BLaER1 treated with 17β-estradiol and CSF1 and Interleukin-3, amounts not matched to agents 10 nM and 100 nM (cell line): ENCODE data around the gene POU4F1.

Experiments
- H3K27ac ChIP-seq, 11 experiments: shearing (Covaris generic); formaldehyde crosslinking; 2 replicates each; pipeline ENCODE4 v1.8.1; 2022
- H3K27me3 ChIP-seq, 11 experiments: shearing (Covaris generic); formaldehyde crosslinking; 2 replicates each; pipeline ENCODE4 v1.8.1; 2022
- H3K36me3 ChIP-seq, 11 experiments: shearing (Covaris generic); formaldehyde crosslinking; 2 replicates each; pipeline ENCODE4 v1.8.1; 2022
- H3K4me1 ChIP-seq, 10 experiments: shearing (Covaris generic); formaldehyde crosslinking; 2 replicates each; pipeline ENCODE4 v1.8.1; 2022
- H3K4me2 ChIP-seq, 11 experiments: shearing (Covaris generic); formaldehyde crosslinking; 2 replicates each; pipeline ENCODE4 v1.8.1; 2022
- H3K4me3 ChIP-seq, 10 experiments: shearing (Covaris generic); formaldehyde crosslinking; 2 replicates each; pipeline ENCODE4 v1.8.1; 2022
- H3K9ac ChIP-seq, 11 experiments: shearing (Covaris generic); formaldehyde crosslinking; 2 replicates each; pipeline ENCODE4 v1.8.1; 2022
- H3K9me3 ChIP-seq, 11 experiments: shearing (Covaris generic); formaldehyde crosslinking; replicated peaks in 1 of 11; 2 replicates each; pipeline ENCODE4 v1.8.1; 2022
- H4K20me1 ChIP-seq, 11 experiments: shearing (Covaris generic); formaldehyde crosslinking; 2 replicates each; pipeline ENCODE4 v1.8.1; 2022
- Cebpa-rat ChIP-seq, 11 experiments: shearing (Covaris generic); IDR thresholded peaks; 2 replicates each; pipeline ENCODE4 v1.8.1; 2022

Gene POU4F1

DNA sequence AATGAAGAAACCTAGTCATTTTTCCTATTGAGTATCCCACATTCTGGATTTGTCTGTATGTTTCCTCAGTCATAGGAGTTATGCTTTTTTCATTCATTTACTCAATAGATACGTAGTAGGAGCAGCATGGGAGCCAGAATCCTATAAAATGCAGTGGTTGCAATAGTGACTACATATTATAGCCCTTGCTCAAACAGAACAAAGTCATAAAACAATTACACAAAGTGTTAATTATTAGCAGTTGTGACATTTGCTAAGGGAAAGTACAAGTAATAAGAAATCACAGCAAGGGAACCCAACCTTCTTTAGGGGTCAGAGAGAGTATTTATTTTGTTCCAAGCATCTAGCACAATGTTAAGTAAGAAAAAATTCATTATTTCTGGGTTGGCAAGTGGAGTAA lies 27.7 kb upstream of the POU4F1 start:
- H3K9me3 ChIP-seq: no peaks in the 10 kb centered on the region
- peaks cover 88 to 100% (median 99%) of the 10 kb centered on the region in 11 experiments for H3K36me3 ChIP-seq
- H3K27ac ChIP-seq: no peak overlapping the region
- H3K4me1 ChIP-seq: no peaks in the 10 kb centered on the region; a peak in 1 of 20 replicates
- TF ChIP-seq Cebpa-rat (IDR thresholded peaks at IDR 0.05): no peak
- H3K9ac ChIP-seq: no peak overlapping the region
- no peaks in the 10 kb centered on the region for H3K27me3 ChIP-seq
- H3K4me3 ChIP-seq: no peak overlapping the region
- H4K20me1 ChIP-seq: peaks cover 0 to 38% (median 7%) of the 10 kb centered on the region in 11 experiments; a peak in 12 of 22 replicates
- H3K4me2 ChIP-seq: no peak overlapping the region

DNA sequence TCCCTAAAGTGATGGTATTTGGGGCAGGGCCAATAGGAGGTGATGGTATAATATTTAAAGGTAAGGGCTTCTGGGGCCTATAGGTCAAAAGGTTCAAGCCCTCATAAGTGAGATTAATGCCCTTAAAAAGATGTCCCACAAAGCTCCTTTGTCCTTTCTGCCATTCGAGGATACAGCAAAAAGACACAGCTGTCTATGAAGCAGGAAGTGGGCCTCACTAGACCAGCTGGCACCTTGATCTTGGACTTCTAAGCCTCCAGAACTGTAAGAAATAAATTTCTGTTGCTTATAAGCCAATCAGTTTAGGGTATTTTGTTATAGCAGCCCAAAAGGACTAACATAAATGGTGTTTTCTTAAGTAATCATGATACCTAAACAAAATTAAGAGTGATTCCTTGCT lies 27.2 kb upstream of the POU4F1 start:
- Histone ChIP-seq H3K4me2 (no peak overlapping the region), H3K9me3 (no peaks in the 10 kb centered on the region), H3K4me1 (no peaks in the 10 kb centered on the region; a peak in 1 of 20 replicates), H3K36me3 (peaks cover 88 to 100% (median 99%) of the 10 kb centered on the region in 11 experiments), H3K27me3 (no peaks in the 10 kb centered on the region), H3K9ac (no peak overlapping the region), H3K27ac (no peak overlapping the region), H4K20me1 (peaks cover 0 to 40% (median 11%) of the 10 kb centered on the region in 11 experiments; a peak in 17 of 22 replicates), H3K4me3 (no peak overlapping the region)
- no peak for TF ChIP-seq Cebpa-rat (IDR thresholded peaks at IDR 0.05)

DNA sequence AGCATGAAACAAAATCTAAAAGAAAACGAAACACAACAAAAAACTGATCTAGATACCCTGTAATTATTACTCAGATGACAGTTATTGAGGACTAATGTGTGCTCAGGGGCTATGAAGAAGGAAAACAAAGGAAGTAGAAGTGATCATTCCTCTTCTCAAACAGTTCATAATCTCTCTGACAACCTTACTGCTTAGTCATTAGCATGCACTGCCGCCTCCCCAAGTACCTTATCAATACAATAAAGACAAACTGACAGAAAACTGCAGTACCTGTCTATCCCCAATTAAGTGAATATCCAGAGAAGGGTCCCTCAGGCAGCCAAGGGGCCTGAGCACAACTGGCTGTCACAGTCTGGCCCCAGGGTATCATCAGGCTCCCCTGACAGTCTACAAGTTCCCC lies 22.0 kb upstream of the POU4F1 start:
- Histone ChIP-seq H3K9ac (no peak overlapping the region), H3K4me1 (no peaks in the 10 kb centered on the region), H3K27ac (no peak overlapping the region), H3K9me3 (no peaks in the 10 kb centered on the region), H3K27me3 (no peaks in the 10 kb centered on the region), H3K4me2 (no peak overlapping the region), H4K20me1 (peaks cover 4 to 72% (median 27%) of the 10 kb centered on the region in 11 experiments; a peak in 18 of 22 replicates), H3K36me3 (peaks cover 88 to 100% (median 97%) of the 10 kb centered on the region in 11 experiments), H3K4me3 (no peak overlapping the region)
- no peak for TF ChIP-seq Cebpa-rat (IDR thresholded peaks at IDR 0.05)

DNA sequence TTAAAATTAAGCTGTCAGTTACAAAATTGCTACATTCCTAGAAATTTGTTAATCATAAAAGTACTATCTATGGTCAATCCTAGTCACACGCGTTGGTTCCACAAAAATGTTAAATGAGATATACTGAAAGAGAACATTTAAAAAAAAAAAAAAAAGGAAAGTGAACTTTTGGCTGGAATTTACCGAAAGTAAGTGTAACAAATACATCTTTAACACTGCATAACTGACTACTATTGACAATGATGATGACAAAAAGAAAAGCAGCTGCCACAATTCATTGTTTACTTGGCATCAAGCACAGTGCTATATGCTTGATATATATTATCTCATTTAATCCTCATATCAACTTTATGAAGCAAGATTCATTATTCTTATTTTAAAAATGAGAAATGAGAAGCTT lies 19.8 kb upstream of the POU4F1 start:
- no peak overlapping the region for H3K9ac ChIP-seq
- H3K9me3 ChIP-seq: no peaks in the 10 kb centered on the region
- H3K36me3 ChIP-seq: peaks cover 77 to 99% (median 92%) of the 10 kb centered on the region in 11 experiments
- peaks cover 5 to 84% (median 39%) of the 10 kb centered on the region in 11 experiments; a peak in 18 of 22 replicates for H4K20me1 ChIP-seq
- no peak overlapping the region for H3K27ac ChIP-seq
- H3K4me3 ChIP-seq: no peak overlapping the region
- no peak for TF ChIP-seq Cebpa-rat (IDR thresholded peaks at IDR 0.05)
- no peaks in the 10 kb centered on the region for H3K27me3 ChIP-seq
- no peak overlapping the region for H3K4me2 ChIP-seq
- H3K4me1 ChIP-seq: no peaks in the 10 kb centered on the region

DNA sequence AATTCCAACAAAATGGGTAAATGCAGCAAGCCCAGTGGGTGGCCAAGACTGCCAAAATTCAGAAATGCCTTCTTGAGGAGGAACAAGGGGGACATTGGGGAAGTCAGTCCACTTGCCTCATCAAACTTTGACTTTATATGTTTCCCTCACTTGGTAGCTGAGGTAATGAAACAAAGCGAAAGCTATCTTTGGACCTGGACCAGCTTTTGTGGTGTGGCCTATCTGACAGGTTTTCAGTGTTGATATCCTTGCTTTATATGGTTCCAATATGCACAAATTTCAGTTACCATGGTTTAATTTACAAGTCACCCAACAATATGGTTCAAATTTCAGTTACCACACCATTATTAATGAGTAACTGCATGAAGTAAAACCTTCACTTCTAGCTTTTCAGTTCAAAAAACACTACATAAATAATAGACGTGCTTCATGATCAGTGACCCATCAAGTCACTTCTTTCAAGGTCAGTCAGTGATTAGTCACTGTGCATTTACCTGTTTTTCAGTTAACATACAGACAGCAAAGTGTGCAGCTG lies 17.7 kb upstream of the POU4F1 start:
- Histone ChIP-seq H3K27ac (no peak overlapping the region), H3K9me3 (no peaks in the 10 kb centered on the region), H3K4me3 (no peak overlapping the region), H4K20me1 (peaks cover 5 to 93% (median 42%) of the 10 kb centered on the region in 11 experiments; a peak in 19 of 22 replicates), H3K36me3 (peaks cover 78 to 99% (median 93%) of the 10 kb centered on the region in 11 experiments), H3K4me2 (no peak overlapping the region), H3K4me1 (no peaks in the 10 kb centered on the region), H3K27me3 (no peaks in the 10 kb centered on the region), H3K9ac (no peak overlapping the region)
- no peak for TF ChIP-seq Cebpa-rat (IDR thresholded peaks at IDR 0.05)

DNA sequence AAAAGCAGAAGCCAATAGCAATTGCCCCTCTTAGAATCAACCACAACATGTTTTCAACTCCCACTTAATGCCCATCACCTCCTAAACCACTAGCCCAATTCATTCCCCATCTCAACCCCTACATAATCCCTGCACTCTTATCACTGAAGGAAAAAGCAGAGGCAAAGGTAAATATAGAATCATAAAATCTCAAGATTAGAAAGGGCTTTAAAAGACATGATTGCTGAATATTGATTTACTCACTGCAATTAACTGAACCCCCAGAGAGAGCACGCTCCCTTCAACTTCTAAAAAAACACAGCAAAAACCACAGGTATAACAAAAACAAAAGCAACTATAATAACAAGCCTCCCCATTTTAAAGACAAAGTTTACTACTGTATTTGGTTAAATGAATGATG lies 15.1 kb upstream of the POU4F1 start:
- H4K20me1 ChIP-seq: peaks cover 7 to 87% (median 45%) of the 10 kb centered on the region in 11 experiments; a peak in 20 of 22 replicates
- no peak overlapping the region for H3K9ac ChIP-seq
- H3K9me3 ChIP-seq: no peaks in the 10 kb centered on the region
- H3K27ac ChIP-seq: no peak overlapping the region
- H3K27me3 ChIP-seq: peaks cover 3 to 19% (median 6%) of the 10 kb centered on the region in 11 experiments; a peak in 16 of 22 replicates
- no peak overlapping the region for H3K4me2 ChIP-seq
- H3K36me3 ChIP-seq: peaks cover 82 to 99% (median 93%) of the 10 kb centered on the region in 11 experiments
- no peak for TF ChIP-seq Cebpa-rat (IDR thresholded peaks at IDR 0.05)
- H3K4me1 ChIP-seq: no peaks in the 10 kb centered on the region
- H3K4me3 ChIP-seq: no peak overlapping the region

DNA sequence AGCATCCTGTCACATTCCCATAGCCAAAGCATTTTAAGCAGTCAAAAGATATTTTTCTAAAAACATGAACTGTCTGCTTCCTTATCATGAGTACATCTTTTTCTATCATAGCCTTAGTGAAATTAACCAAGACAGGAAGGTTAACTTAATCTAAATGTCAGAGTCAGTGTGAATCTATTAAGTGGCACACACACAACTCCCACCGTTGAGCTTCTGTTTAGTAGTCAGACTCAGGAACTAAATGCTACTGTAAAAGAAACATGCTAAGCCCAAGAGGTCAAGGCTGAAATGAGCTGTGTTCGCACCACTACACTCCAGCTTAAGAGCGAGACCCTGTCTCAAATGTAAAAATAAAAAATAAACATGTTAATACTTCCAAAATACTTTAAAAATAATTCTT lies 7.7 kb upstream of the POU4F1 start:
- peaks cover 21 to 32% (median 26%) of the 10 kb centered on the region in 11 experiments for H3K36me3 ChIP-seq
- H3K4me3 ChIP-seq: no peak overlapping the region
- peaks cover 0 to 9% (median 2%) of the 10 kb centered on the region in 10 experiments; a peak in 4 of 20 replicates for H3K4me1 ChIP-seq
- H3K27ac ChIP-seq: no peak overlapping the region
- H3K4me2 ChIP-seq: no peak overlapping the region
- peaks cover 11 to 94% (median 68%) of the 10 kb centered on the region in 11 experiments; a peak in 21 of 22 replicates for H4K20me1 ChIP-seq
- no peak overlapping the region for H3K9ac ChIP-seq
- peaks cover 77 to 93% (median 79%) of the 10 kb centered on the region in 11 experiments for H3K27me3 ChIP-seq
- TF ChIP-seq Cebpa-rat (IDR thresholded peaks at IDR 0.05): no peak
- peaks cover 17 to 38% (median 26%) of the 10 kb centered on the region in 11 experiments; a peak in 21 of 22 replicates for H3K9me3 ChIP-seq

DNA sequence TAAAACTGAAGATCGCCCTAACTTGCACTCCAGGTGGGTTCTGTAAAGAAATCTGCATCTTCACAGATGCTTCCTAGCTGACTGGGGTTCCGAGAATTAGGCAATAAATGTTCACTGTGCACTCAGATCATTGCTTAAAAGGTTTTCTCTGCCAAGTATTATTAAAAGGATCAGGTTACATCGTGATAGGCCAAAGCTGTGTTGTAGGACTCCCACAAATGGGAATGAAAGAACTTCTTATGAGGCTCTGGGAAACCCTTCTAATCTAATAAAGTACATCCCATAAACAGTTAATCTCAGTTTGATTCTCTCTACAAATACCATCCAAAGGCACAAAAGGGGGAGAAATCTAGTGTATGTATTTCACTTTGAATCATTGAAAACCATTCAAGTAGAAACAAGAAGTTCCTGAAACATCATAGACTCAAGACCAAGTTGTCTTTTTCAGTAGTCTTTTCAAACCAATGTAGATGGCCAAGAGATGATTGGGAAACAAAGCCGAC lies 7.1 kb upstream of the POU4F1 start:
- Histone ChIP-seq H3K27ac (no peak overlapping the region), H3K4me2 (no peak overlapping the region), H3K4me3 (no peak overlapping the region), H3K9me3 (peaks cover 17 to 43% (median 27%) of the 10 kb centered on the region in 11 experiments; a peak in 21 of 22 replicates), H3K9ac (no peak overlapping the region), H3K4me1 (peaks cover 0 to 9% (median 3%) of the 10 kb centered on the region in 10 experiments; a peak in 4 of 20 replicates), H3K27me3 (peaks cover 83 to 99% (median 86%) of the 10 kb centered on the region in 11 experiments), H4K20me1 (peaks cover 11 to 100% (median 68%) of the 10 kb centered on the region in 11 experiments; a peak in 21 of 22 replicates), H3K36me3 (peaks cover 15 to 26% (median 20%) of the 10 kb centered on the region in 11 experiments; a peak in 21 of 22 replicates)
- no peak for TF ChIP-seq Cebpa-rat (IDR thresholded peaks at IDR 0.05)

DNA sequence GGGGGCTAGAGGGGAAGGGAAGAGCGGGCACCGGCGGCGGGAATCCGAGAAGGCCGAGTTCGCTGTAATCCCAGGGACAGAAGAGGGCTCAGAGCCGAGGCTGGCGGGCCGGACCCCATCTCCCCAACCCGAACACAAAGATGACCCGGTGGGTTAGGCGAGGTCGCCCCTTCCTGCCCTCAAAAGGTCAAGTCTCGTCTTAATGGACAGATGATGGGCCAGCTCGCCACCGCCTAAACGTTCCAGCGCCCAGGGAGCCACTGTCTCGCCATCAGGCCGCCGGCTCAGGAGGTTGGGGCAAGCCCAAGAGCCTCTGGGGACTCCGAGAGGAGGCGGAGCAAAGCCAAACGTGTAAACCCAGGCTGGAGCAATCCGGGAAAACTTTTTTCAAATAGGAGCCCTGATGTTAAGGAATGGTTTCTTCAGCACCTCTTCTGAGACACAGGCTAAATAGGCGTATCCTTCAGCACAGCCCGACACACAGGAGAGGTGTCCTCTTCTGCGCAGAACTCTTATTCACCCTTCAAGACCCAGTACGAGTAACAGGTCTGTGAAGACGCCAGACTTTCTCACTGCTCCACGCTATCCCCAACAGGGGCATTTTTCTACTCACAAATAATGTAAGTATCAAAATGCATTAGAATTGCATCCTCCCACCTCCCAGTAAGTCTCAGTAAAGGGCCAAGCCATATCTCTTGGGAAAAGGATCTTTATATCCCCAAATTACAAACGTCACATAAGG lies 6.3 kb upstream of the POU4F1 start:
- TF ChIP-seq Cebpa-rat (IDR thresholded peaks at IDR 0.05): no peak
- Histone ChIP-seq H3K9ac (peak overlapping the region in 1 of 11 experiments; percentile 34; a peak in 2 of 22 replicates), H3K36me3 (peaks cover 7 to 18% (median 12%) of the 10 kb centered on the region in 11 experiments; a peak in 18 of 22 replicates), H3K27ac (no peak overlapping the region), H3K27me3 (peaks cover 91 to 100% (median 94%) of the 10 kb centered on the region in 11 experiments), H3K9me3 (peaks cover 17 to 43% (median 28%) of the 10 kb centered on the region in 11 experiments; a peak in 21 of 22 replicates), H3K4me1 (peaks cover 0 to 9% (median 4%) of the 10 kb centered on the region in 10 experiments; a peak in 4 of 20 replicates), H3K4me3 (peak overlapping the region; percentile 15 to 62 (median 48); a peak in 18 of 20 replicates), H4K20me1 (peaks cover 4 to 100% (median 74%) of the 10 kb centered on the region in 11 experiments; a peak in 21 of 22 replicates), H3K4me2 (peak overlapping the region; percentile 27 to 88 (median 57))
